ENCODE measurements around the gene TUBA1A. TPM values are rescaled to one million over a fixed set of nuclear protein-coding genes. Genes with fewer than 3 reads are reported as not detected.

TUBA1A gene
- total RNA-seq (2022; extraction: Qiagen RNA extraction; ENCODE audit: low read depth) = 177 to 211 TPM (median 198 TPM) in 5 replicates

DNA sequence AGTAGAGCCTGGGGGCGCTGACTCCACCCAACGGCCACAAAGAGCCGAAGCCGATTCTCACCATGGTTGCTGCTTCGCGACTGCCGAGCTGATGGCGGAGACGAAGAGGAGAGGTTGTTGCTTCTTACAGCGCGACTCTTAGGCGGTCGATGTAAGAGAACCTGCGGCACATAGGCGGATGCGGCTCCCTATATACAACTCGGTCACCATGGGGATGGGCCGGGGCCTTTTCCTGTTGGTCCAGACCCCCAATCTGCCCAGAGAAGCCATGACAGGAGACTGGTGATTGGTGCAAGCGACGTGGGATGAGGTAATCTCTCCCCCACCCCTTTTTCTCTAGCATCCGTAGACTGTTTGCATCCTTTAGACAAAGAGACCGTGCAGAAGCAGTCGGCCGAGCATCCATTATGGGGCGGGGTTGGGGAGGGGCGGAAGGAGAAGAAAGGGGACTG lies at the start of gene TUBA1A:
TUBA1A (minus strand) TSS at position 165 of the 452 bp plus-strand sequence; CDS start at position 64, 101 bp downstream.

Other genes with a start within 250 kb of the TUBA1A start
- gene ARF3, start 231.6 kb downstream of the TUBA1A start, total RNA-seq (2022; extraction: Qiagen RNA extraction; ENCODE audit: low read depth) = 103 to 164 TPM (median 149 TPM) in 5 replicates
- gene WNT10B, start 217.3 kb downstream of the TUBA1A start, total RNA-seq (2022; extraction: Qiagen RNA extraction; ENCODE audit: low read depth) = 1.5 to 2.5 TPM (median 2.1 TPM) in 5 replicates
- gene WNT1, start 210.8 kb downstream of the TUBA1A start, total RNA-seq (2022; extraction: Qiagen RNA extraction; ENCODE audit: low read depth) = 0.24 TPM in 1 of 5 replicates, not detected in the others
- 0.48 to 0.78 TPM (median 0.74 TPM) in 5 replicates for gene DDN, start 189.7 kb downstream of the TUBA1A start, total RNA-seq (2022; extraction: Qiagen RNA extraction; ENCODE audit: low read depth)
- 38.1 to 44.3 TPM (median 40.4 TPM) in 5 replicates for gene PRKAG1, start 170.3 kb downstream of the TUBA1A start, total RNA-seq (2022; extraction: Qiagen RNA extraction; ENCODE audit: low read depth)
- gene KMT2D, start 128.3 kb downstream of the TUBA1A start, total RNA-seq (2022; extraction: Qiagen RNA extraction; ENCODE audit: low read depth) = 29.9 to 39.0 TPM (median 36.8 TPM) in 5 replicates
- 3.4 to 4.9 TPM (median 4.2 TPM) in 5 replicates for gene RHEBL1, start 119.1 kb downstream of the TUBA1A start, total RNA-seq (2022; extraction: Qiagen RNA extraction; ENCODE audit: low read depth)
- gene DHH, start 94.3 kb downstream of the TUBA1A start, total RNA-seq (2022; extraction: Qiagen RNA extraction; ENCODE audit: low read depth) = 0.03 TPM in 1 of 5 replicates, not detected in the others
- gene LMBR1L, start 78.2 kb downstream of the TUBA1A start, total RNA-seq (2022; extraction: Qiagen RNA extraction; ENCODE audit: low read depth) = 11.9 to 19.3 TPM (median 15.0 TPM) in 5 replicates
- 2,278 to 2,452 TPM (median 2,334 TPM) in 5 replicates for gene TUBA1B, start 57.7 kb downstream of the TUBA1A start, total RNA-seq (2022; extraction: Qiagen RNA extraction; ENCODE audit: low read depth)
- 1,619 to 2,061 TPM (median 1,698 TPM) in 5 replicates for gene TUBA1C, start 76.0 kb upstream of the TUBA1A start, total RNA-seq (2022; extraction: Qiagen RNA extraction; ENCODE audit: low read depth)
- gene PRPH, start 106.1 kb upstream of the TUBA1A start, total RNA-seq (2022; extraction: Qiagen RNA extraction; ENCODE audit: low read depth) = 1.6 to 2.1 TPM (median 2.0 TPM) in 5 replicates
- 79.5 to 98.3 TPM (median 86.0 TPM) in 5 replicates for gene TROAP, start 134.2 kb upstream of the TUBA1A start, total RNA-seq (2022; extraction: Qiagen RNA extraction; ENCODE audit: low read depth)
- 4.9 to 6.2 TPM (median 5.7 TPM) in 5 replicates for gene C1QL4, start 148.1 kb upstream of the TUBA1A start, total RNA-seq (2022; extraction: Qiagen RNA extraction; ENCODE audit: low read depth)
- gene DNAJC22, start 157.8 kb upstream of the TUBA1A start, total RNA-seq (2022; extraction: Qiagen RNA extraction; ENCODE audit: low read depth) = 18.4 to 21.5 TPM (median 20.7 TPM) in 5 replicates
- 24.8 to 33.6 TPM (median 33.1 TPM) in 5 replicates for gene SPATS2, start 178.4 kb upstream of the TUBA1A start, total RNA-seq (2022; extraction: Qiagen RNA extraction; ENCODE audit: low read depth)